NCI-H345 treated with DMSO at 0.1 percent for 48 hours (cell line): ENCODE data around the gene TRDMT1.

Experiments
- DNase-seq: peaks from one replicate; lab custom pipeline; 2025; ENCODE audit not compliant: unreplicated experiment; lab: John Stamatoyannopoulos, UW

Gene TRDMT1

DNA sequence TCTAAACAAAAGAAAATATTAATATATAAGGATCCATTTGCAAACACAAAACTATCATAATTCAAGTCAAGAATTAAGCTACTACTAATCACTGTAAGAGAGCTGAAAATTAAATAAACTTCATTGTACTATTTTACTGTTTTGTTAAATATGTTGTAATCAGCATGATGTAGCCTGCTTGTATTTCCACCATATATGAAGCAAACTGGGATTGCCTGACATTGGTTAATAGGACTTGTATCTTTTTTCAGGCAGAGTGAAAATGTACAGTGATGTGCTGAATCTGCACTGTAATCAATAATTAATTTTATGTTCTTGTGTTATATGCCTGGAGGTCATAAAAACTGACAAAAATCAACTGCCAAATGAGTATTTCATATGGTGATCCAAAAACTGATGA, 25.4 kb downstream of the TRDMT1 start:
- DNase-seq = no peak

- no peak for DNase-seq
These were observed 25.9 kb downstream of the TRDMT1 start for GRCh38 chr10:17175551-17175950.

DNA sequence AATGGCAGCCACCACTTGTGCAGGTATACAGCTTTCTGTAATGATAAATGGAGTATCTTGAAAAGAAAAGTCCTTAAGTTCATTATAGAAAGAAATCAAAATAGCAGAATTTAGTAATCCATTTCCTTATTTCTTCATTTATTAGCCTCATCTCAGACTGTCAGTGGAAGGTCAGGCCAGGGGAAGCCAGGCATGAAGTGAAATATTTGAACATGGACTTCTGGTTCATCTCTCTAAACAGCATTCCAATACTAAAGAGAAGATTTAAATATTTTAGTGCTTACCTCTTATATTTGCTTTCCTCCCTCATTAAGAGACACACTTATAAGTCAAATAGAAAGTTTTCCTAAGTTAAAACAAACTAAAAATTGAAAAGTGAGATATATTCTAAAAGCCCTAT, 26.8 kb downstream of the TRDMT1 start:
- DNase-seq = no peak

DNA sequence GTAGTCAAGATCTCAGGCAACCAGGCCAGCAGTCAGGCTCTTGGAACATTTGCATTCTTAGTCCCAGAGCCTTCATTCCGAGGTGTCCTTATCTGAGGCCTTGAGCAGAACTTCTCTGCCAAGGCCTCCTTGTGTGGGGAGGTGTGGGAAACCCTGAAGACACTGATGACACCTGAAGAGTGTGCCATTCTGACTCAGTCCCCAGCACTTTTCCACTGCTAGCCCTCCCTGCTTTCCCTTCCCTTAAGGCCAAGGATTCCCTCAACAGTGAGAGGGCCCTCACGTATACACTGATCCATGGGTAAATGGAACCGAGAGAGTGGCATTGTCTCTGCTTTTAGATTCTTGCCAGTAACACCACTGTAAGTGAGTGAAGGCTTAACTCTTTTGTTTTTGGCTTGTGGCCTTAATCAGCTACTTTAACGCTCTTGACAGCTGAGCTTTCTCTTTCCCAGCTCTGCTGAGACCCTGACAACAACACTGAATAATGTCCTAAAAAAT, 30.3 kb downstream of the TRDMT1 start:
- DNase-seq = no peak

GRCh38 chr10:17169803-17170202, 31.7 kb downstream of the TRDMT1 start:
- DNase-seq = no peak

- DNase-seq = no peak
These were observed 34.8 kb downstream of the TRDMT1 start for GRCh38 chr10:17166699-17167098.

DNA sequence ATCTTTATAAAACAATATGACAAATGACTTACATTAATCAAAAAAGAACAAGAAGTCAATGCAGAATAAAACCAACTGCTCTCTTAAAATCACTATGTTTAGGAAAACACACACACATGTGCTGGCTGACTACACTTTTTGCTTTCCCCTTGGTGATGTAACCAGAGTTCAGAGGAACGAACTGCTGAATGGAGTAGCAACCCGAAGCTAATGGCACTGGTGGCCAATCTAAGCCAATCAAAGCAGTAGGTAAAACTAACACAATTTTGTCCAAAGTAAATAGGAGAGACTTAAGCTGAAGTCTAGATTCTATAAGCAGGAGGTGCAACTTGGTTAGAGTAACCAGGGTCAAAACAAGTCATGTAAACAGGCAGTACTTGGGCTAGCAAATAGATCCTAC, 38.6 kb downstream of the TRDMT1 start:
- no peak for DNase-seq

DNA sequence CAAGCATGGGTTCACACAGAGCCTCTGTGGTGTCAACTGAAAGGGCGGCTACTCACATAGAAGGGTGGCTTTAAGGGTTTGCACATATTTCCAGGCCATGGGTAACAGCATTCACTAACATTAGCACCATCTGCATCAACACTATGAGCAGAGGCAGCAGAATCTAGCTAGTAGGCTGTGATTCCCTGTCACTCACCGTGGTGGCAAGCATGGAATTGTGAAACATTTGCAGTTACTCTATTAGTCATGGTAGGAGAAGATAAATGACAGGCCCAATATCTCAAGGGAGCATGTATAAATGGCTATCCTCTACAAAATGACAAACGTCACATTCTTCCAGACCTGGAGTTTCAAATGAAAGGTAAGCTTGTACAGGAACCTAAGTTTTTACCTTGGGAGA, 39.7 kb downstream of the TRDMT1 start:
- no peak for DNase-seq

- DNase-seq = no peak
These were observed 44.4 kb downstream of the TRDMT1 start for GRCh38 chr10:17157024-17157423.

DNA sequence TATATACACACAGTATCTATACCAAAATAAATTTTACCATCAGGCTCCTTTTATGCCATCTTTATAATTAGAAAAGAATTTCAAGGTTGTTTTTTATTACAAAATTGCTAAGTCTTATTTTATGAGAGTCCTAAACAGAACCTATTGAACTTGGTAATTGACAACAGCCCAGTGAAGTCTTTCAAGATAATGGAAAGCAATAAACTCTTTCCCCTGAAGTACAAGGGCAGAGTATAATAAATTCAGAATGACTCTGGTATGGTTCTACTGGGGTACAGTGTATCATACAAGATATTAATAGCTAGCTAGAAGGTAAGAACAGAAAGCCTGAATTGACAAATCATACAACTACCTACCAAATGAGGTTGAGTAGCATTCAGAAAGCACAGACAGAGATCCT, 45.6 kb downstream of the TRDMT1 start:
- DNase-seq = no peak

- DNase-seq = no peak
These were observed 47.4 kb downstream of the TRDMT1 start for GRCh38 chr10:17154116-17154515.

- DNase-seq = no peak
These were observed 48.2 kb downstream of the TRDMT1 start for GRCh38 chr10:17153321-17153720.

- no peak for DNase-seq
These were observed 49.8 kb downstream of the TRDMT1 start for GRCh38 chr10:17151716-17152115.

GRCh38 chr10:17147884-17148489, 53.5 kb downstream of the TRDMT1 start:
- DNase-seq = no peak

DNA sequence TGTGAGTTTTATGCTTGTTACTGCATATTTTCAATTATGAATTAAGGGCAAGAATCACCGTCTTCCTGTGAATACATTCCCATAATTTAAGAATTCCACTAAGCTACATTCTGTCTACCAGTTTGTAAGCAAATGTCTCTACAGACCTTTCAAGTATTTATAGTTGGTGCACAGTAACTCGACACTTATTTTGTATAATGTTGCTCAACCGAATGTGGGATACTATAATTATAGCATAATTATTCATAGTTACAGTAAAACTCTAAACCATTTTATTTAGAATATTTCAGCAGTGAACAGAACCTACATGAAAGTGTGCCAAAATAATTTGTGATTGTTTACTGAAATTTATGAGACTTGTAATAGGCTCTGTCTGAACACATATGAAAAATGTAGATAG, 54.6 kb downstream of the TRDMT1 start:
- no peak for DNase-seq

- no peak for DNase-seq
These were observed 56.2 kb downstream of the TRDMT1 start for GRCh38 chr10:17145239-17145638.

DNA sequence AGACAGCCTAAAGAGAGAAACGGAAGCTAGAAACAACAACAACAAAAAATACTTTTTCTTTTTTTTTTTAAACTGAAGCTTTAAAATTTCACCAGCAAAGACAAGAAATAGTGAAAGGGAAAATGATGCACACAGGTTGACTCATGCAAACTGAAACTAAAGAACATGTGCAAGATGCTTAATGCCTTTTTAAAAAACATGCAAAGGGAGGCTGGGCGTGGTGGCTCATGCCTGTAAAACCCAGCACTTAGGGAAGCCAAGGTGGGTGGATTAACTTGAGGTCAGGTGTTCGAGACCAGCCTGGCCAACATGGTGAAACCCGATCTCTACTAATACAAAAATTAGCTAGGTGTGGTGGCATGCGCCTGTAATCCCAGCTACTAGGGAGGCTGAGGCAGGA, 56.7 kb downstream of the TRDMT1 start:
- no peak for DNase-seq

DNA sequence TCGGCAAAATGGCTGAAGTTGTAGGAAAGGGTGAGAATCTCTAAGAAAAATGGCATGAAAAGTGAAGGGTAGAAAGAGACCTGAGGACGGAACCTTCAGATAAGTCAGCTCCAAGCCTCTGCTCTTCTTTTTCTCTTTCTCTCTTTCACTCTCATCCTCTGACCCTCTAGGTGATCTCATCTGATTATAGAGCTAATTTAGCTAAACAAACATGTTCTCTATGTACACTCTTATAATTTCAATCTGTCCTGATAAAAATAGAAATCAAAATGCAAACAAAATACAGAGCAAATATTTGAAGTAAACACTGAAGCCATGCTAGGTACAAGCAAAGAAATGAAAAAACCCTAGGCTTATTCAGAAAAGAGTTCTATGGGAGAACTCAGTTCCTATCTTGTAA, 57.4 kb downstream of the TRDMT1 start:
- DNase-seq = no peak

DNA sequence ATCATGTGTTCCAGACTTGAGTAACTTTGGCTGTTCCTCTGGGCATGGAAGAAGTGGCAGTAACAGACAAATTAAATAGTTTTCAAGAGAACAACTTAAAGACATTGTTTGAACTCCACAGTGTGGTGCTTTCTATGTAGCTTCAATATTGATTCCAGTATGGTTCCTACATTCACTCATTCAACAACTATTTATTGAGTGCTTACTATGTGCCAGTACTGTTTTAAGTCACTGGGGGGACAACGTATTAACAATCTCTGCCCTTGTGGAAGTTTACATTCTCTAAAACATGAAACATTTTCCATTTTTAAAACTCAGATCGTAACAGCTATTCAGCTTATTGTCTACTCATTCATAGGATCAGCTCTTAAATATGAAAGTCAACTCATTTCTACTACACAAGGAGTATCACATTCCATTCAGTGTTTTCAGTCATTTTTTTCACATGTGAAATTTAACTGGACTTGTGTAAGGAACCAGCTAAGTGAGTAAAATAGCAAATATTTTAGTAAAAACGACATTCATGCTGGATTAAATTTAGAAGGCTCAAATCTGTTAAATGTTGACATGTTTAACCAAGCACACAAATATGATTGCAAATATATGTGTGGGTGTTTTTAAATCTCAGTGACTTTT, 58.3 kb downstream of the TRDMT1 start:
- no peak for DNase-seq

DNA sequence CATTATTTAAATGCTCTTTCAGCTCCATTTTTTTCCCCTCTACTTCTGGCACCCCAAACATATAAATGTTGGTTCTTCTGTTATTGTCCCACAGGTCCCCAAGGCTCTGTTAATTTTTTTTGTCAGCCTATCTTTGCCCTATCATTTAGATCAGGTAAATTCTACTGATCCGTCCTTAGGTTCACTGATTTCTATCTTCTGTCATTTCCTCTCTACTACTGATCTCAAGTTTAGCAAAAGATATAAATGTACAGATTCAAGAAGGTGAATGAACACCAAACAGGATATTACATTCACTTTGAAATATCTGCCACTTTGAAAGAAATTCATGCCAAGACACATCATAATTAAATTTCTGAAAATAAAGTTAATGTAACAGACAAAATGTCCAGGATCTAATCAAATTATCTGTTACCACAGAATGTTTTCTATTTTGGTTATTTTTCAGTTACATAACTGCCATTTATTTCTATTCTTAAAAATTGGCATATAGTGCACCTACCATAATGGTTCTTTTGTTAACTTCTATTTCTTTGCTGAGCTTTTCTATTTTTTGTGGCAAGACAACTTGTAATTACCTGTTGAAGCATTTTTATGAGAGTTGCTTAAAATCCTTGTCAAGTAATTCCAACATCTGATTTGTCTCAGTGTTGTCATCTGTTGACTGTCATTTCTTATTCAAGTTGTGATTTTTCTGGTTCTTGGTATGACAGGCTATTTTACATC, 59.8 kb downstream of the TRDMT1 start:
- DNase-seq = no peak

DNA sequence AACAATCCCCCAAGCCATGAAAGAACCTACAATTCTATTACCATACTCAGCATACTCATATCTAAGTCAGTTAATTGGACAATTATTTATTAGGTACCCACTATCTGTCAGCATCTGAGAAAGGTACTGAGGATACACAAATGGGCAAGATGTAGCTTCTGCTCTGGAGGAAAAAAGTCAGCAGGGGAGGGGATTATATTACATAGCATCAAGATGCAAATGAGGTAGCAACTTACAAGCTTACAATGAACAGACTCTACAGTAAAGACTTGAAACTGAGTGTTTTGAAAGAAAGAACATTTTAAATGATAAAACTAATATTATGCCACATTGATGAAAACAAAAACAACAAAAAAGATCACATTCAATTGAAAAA, 61.1 kb downstream of the TRDMT1 start:
- DNase-seq = no peak

DNA sequence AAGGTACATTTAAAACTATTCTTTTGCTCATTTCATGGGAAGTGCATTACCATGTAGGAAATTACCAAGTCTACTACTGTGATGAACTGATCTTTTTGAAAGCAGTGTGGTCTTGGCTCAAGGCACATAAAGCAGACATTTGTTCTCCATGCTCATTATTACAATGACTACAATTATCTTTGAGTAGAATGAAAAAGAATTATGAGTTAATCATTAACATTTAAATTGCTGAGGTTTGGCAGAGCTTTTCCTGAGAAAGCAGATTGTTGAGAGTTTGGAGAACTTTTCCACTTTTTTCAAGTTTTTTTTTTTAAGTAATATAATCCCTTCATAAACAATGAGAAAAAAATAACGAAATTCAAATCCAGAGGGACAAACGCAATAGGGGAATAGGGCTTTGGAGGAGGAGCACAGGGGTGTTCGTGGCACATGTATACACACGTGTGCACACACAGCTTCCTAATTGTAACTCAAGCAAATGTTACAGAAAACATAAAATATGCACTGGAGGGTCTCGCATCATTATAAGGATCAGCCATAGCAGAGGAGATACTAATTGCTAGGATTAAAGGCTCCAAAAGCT, 62.9 kb downstream of the TRDMT1 start:
- no peak for DNase-seq
